ENCODE measurements around the gene FXYD3. TPM values are rescaled to one million over a fixed set of nuclear protein-coding genes. Genes with fewer than 3 reads are reported as not detected.

The FXYD3 gene
- total RNA-seq, 2 experiments from 2014 or later: not detected

GRCh38 chr19:35168196-35168595 lies 52.6 kb downstream of the FXYD3 start:
- ChIA-PET CTCF (interaction anchor here (1.6 to 3.2 kb wide), 2 partner anchors 12 to 15 kb away, joined by 4 to 14 read pairs; partner anchors contain the start of gene FXYD5), POLR2A (no interaction called here)
- no peak for DNase-seq
- Mint-ChIP-seq H3K4me1 (peaks cover 51% of the 10 kb centered on the region), H3K36me3 (ENCODE audit: low read depth) (peaks cover 93% of the 10 kb centered on the region), H3K27me3 (no peaks in the 10 kb centered on the region), H3K4me3 (no peak overlapping the region), H3K9me3 (peaks cover 39% of the 10 kb centered on the region), H3K27ac (peak overlapping the region; percentile 87)

- Mint-ChIP-seq H3K4me3 (no peak overlapping the region), H3K27ac (peak overlapping the region; percentile 50), H3K9me3 (peaks cover 28% of the 10 kb centered on the region), H3K36me3 (ENCODE audit: low read depth) (peaks cover 88% of the 10 kb centered on the region), H3K27me3 (no peaks in the 10 kb centered on the region), H3K4me1 (peaks cover 55% of the 10 kb centered on the region)
- DNase-seq: no peak
- CTCF ChIA-PET: interaction anchor here (1.0 to 1.6 kb wide), 2 partner anchors 10 to 64 kb away, joined by 4 read pairs; no protein-coding TSS in a partner anchor
- POLR2A ChIA-PET: no interaction called here
These were observed 53.8 kb downstream of the FXYD3 start for GRCh38 chr19:35169221-35169995.

- no peak overlapping the region for H3K4me3 Mint-ChIP-seq
- CTCF ChIA-PET: interaction anchor here (1.0 kb wide), 1 partner anchor 63 kb away, joined by 4 read pairs; no protein-coding TSS in a partner anchor
These were observed 54.9 kb downstream of the FXYD3 start for GRCh38 chr19:35170359-35171061.

GRCh38 chr19:35171730-35172129 lies 56.1 kb downstream of the FXYD3 start:
- H3K9me3 Mint-ChIP-seq: peaks cover 8% of the 10 kb centered on the region
- CTCF ChIA-PET: interaction anchor here (1.2 to 1.4 kb wide), 2 partner anchors 9 to 10 kb away, joined by 3 read pairs; no protein-coding TSS in a partner anchor
- H3K4me3 Mint-ChIP-seq: no peak overlapping the region
- peak; percentile 27 for DNase-seq
- H3K27me3 Mint-ChIP-seq: no peaks in the 10 kb centered on the region
- peaks cover 47% of the 10 kb centered on the region for H3K4me1 Mint-ChIP-seq
- H3K36me3 Mint-ChIP-seq (ENCODE audit: low read depth): peaks cover 69% of the 10 kb centered on the region
- peak overlapping the region; percentile 80 for H3K27ac Mint-ChIP-seq
- POLR2A ChIA-PET: no interaction called here

More at GRCh38 chr19:35170359-35171061, 54.9 kb downstream of the FXYD3 start:
- peak overlapping the region; percentile 74 for H3K27ac Mint-ChIP-seq
- peaks cover 81% of the 10 kb centered on the region for H3K36me3 Mint-ChIP-seq (ENCODE audit: low read depth)
- peaks cover 54% of the 10 kb centered on the region for H3K4me1 Mint-ChIP-seq
- H3K27me3 Mint-ChIP-seq: no peaks in the 10 kb centered on the region
- POLR2A ChIA-PET: no interaction called here
- H3K9me3 Mint-ChIP-seq: peaks cover 19% of the 10 kb centered on the region
- DNase-seq: peak; percentile 5

Other genes with a start within 250 kb of the FXYD3 start
- 1 to 10 TPM; 4.0 to 4.8 TPM for gene ZNF30, start 188.9 kb upstream of the FXYD3 start, total RNA-seq
- gene ZNF792, start 151.6 kb upstream of the FXYD3 start, total RNA-seq: 10 to 100 TPM; 14.8 to 15.3 TPM
- 100 to 1,000 TPM; 106 to 114 TPM for gene GRAMD1A, start 115.5 kb upstream of the FXYD3 start, total RNA-seq
- under 1 TPM; 0.50 to 0.97 TPM for gene SCN1B, start 85.4 kb upstream of the FXYD3 start, total RNA-seq
- not detected for gene HPN, start 74.1 kb upstream of the FXYD3 start, total RNA-seq
- under 1 TPM; 0.37 to 0.40 TPM for gene LGI4, start 19.2 kb downstream of the FXYD3 start, total RNA-seq
- 1 to 10 TPM; 1.0 to 1.8 TPM for gene FXYD1, start 23.0 kb downstream of the FXYD3 start, total RNA-seq
- gene FXYD7, start 27.4 kb downstream of the FXYD3 start, total RNA-seq: 1 to 10 TPM; 4.5 to 5.0 TPM
- 100 to 1,000 TPM; 455 to 524 TPM for gene FXYD5, start 38.9 kb downstream of the FXYD3 start, total RNA-seq
- not detected for gene FAM187B, start 112.9 kb downstream of the FXYD3 start, total RNA-seq
- 1 to 10 TPM; 3.5 to 3.6 TPM for gene LSR, start 133.2 kb downstream of the FXYD3 start, total RNA-seq
- 100 to 1,000 TPM; 150 to 162 TPM for gene USF2, start 153.1 kb downstream of the FXYD3 start, total RNA-seq
- 1 to 10 TPM in 1 of 2 experiments, under 1 TPM in 1; 0.92 to 1.2 TPM for gene HAMP, start 166.7 kb downstream of the FXYD3 start, total RNA-seq
- gene MAG, start 176.3 kb downstream of the FXYD3 start, total RNA-seq: not detected
- under 1 TPM in 1 of 2 experiments, not detected in 1; 0.21 TPM for gene CD22, start 213.4 kb downstream of the FXYD3 start, total RNA-seq
- gene FFAR1, start 232.1 kb downstream of the FXYD3 start, total RNA-seq: not detected
- not detected for gene FFAR3, start 242.6 kb downstream of the FXYD3 start, total RNA-seq

Measured in activated CD4-positive, alpha-beta T cell treated with anti-CD3 and anti-CD28 coated beads, Interleukin-2, amount 10 ng/mL, durations not matched to agents 7 days and 5 days (primary cell).